H1 (cell line): Measurements from ENCODE around the gene ABCC4. TPM values are rescaled to one million over a fixed set of nuclear protein-coding genes. Genes with fewer than 3 reads are reported as not detected.

Experiments
- CTCF ChIA-PET: fragments of 300-600 bp; sonication (Branson Sonifier 250); formaldehyde crosslinking; loops from one replicate; lab custom pipeline; 2021; ENCODE audit not compliant: partially characterized antibody; lab: Charles Lee
- POLR2A ChIA-PET: fragments of 300-600 bp; sonication (Branson Sonifier 250); formaldehyde crosslinking; loops from one replicate; lab custom pipeline; 2021; ENCODE audit warnings: inconsistent platforms; ENCODE audit not compliant: partially characterized antibody; lab: Charles Lee
- DNase-seq, 2 experiments: peaks; one replicate each; pipeline versions ENCODE4 v3.0.0 to v3.0.0-alpha.2; 2010 to 2022; ENCODE audit warnings: low spot score in 2 of 2, low read depth in 1 of 2, mixed read lengths in 1 of 2
- FAIRE-seq: peaks from 2 replicates; lab custom pipeline; 2011; peaks lifted over from hg19 to GRCh38; lab: Jason Lieb, UNC
- H2AFZ ChIP-seq: 2 replicates; pipeline ENCODE4 v1.8.1; 2012; ENCODE audit warnings: low read length, inconsistent platforms
- H2AK5ac ChIP-seq: 2 replicates; pipeline ENCODE4 v1.6.1; 2013; ENCODE audit warnings: low read depth, low read length
- H2BK120ac ChIP-seq: replicated peaks from 2 replicates; pipeline ENCODE3; 2013; ENCODE audit warnings: low read depth, low read length, inconsistent platforms
- H2BK12ac ChIP-seq: 2 replicates; pipeline ENCODE4 v1.6.1; 2013; ENCODE audit warnings: low read depth, low read length
- H2BK15ac ChIP-seq: 2 replicates; pipeline ENCODE4 v1.6.1; 2013; ENCODE audit warnings: low read length
- H2BK20ac ChIP-seq: 2 replicates; pipeline ENCODE4 v1.6.1; 2013; ENCODE audit warnings: low read length
- H2BK5ac ChIP-seq: 2 replicates; pipeline ENCODE4 v1.6.1; 2013; ENCODE audit warnings: low read depth, low read length
- H3K14ac ChIP-seq: 2 replicates; pipeline ENCODE4 v1.6.1; 2013; ENCODE audit warnings: inconsistent platforms; ENCODE audit not compliant: insufficient read length
- H3K18ac ChIP-seq: 2 replicates; pipeline ENCODE4 v1.6.1; 2013; ENCODE audit warnings: low read length; ENCODE audit errors: extremely low read depth
- H3K23ac ChIP-seq: 2 replicates; pipeline ENCODE4 v1.6.1; 2013; ENCODE audit warnings: inconsistent platforms; ENCODE audit not compliant: insufficient read length
- H3K23me2 ChIP-seq: 2 replicates; pipeline ENCODE4 v1.6.1; 2013; ENCODE audit warnings: low read depth, low read length
- H3K27ac ChIP-seq: 2 replicates; pipeline ENCODE4 v1.6.1; 2011; ENCODE audit warnings: low read depth, low read length, inconsistent platforms
- H3K27me3 ChIP-seq, 4 experiments: replicated peaks in 1 of 4; 1 replicate in 1 of 4; 2 replicates in 3 of 4; pipeline versions ENCODE4 v1.6.1 to v1.8.1; 2011 to 2013; ENCODE audit warnings: low read length in 3 of 4, mild to moderate bottlenecking in 3 of 4, inconsistent platforms in 2 of 4, mixed read lengths in 2 of 4, moderate library complexity in 1 of 4; ENCODE audit not compliant: control insufficient read depth in 3 of 4, insufficient read depth in 3 of 4; ENCODE audit errors: extremely low read depth in 1 of 4
- H3K36me3 ChIP-seq, 4 experiments: 2 replicates each; pipeline versions ENCODE4 v1.6.1 to v1.8.1; 2011 to 2013; ENCODE audit warnings: mild to moderate bottlenecking in 4 of 4, low read length in 3 of 4, moderate library complexity in 2 of 4, control low read depth in 1 of 4, inconsistent platforms in 1 of 4; ENCODE audit not compliant: insufficient read depth in 4 of 4, control insufficient read depth in 2 of 4
- H3K4ac ChIP-seq: replicated peaks from 2 replicates; pipeline ENCODE3; 2013; ENCODE audit warnings: low read length, low read depth, mixed read lengths, inconsistent platforms; ENCODE audit not compliant: insufficient read length
- H3K4me1 ChIP-seq, 4 experiments: replicated peaks in 1 of 4; 1 replicate in 1 of 4; 2 replicates in 3 of 4; pipeline versions ENCODE4 v1.6.1 to v1.8.1; 2011 to 2013; ENCODE audit warnings: low read length in 3 of 4, inconsistent platforms in 2 of 4, mixed read lengths in 1 of 4; ENCODE audit not compliant: insufficient read depth in 4 of 4, control insufficient read depth in 3 of 4
- H3K4me2 ChIP-seq, 2 experiments: 2 replicates each; pipeline versions ENCODE4 v1.6.1 to v1.8.1; 2011 to 2013; ENCODE audit warnings: low read depth in 2 of 2, low read length in 2 of 2, control low read depth in 1 of 2, inconsistent platforms in 1 of 2, mild to moderate bottlenecking in 1 of 2; ENCODE audit not compliant: insufficient read depth in 1 of 2
- H3K4me3 ChIP-seq, 4 experiments: fragments of 200-600, 300-600 bp in 1 of 4; sonication (generic), shearing (Covaris generic), sonication (Bioruptor Twin) in 1 of 4; 2 replicates each; pipeline versions ENCODE4 v1.5.1 to v1.8.1; 2011 to 2016; ENCODE audit warnings: low read length in 4 of 4, low read depth in 3 of 4, control low read depth in 2 of 4, inconsistent platforms in 2 of 4, mild to moderate bottlenecking in 2 of 4, mixed read lengths in 1 of 4, moderate library complexity in 1 of 4; ENCODE audit not compliant: insufficient read depth in 2 of 4; ENCODE audit errors: extremely low read depth in 1 of 4
- H3K56ac ChIP-seq: replicated peaks from 2 replicates; pipeline ENCODE3; 2013; ENCODE audit warnings: low read depth, mild to moderate bottlenecking, mixed read lengths, low read length, inconsistent platforms; ENCODE audit not compliant: insufficient read length
- H3K79me1 ChIP-seq: 2 replicates; pipeline ENCODE4 v1.6.1; 2013; ENCODE audit warnings: low read depth, low read length, control low read depth
- H3K79me2 ChIP-seq, 2 experiments: 2 replicates each; pipeline versions ENCODE4 v1.6.1 to v1.8.1; 2012 to 2013; ENCODE audit warnings: low read length in 2 of 2, mild to moderate bottlenecking in 2 of 2, inconsistent platforms in 1 of 2; ENCODE audit not compliant: insufficient read depth in 2 of 2, control insufficient read depth in 1 of 2
- H3K9ac ChIP-seq, 4 experiments: replicated peaks in 1 of 4; 1 replicate in 1 of 4; 2 replicates in 3 of 4; pipeline versions ENCODE4 v1.6.1 to v1.8.1; 2011 to 2013; ENCODE audit warnings: low read depth in 3 of 4, low read length in 3 of 4, control low read depth in 2 of 4, mild to moderate bottlenecking in 2 of 4, moderate library complexity in 2 of 4, inconsistent platforms in 1 of 4; ENCODE audit errors: extremely low read depth in 1 of 4
- H3K9me3 ChIP-seq, 2 experiments: 2 replicates each; pipeline versions ENCODE4 v1.6.1 to v1.8.1; 2012 to 2013; ENCODE audit warnings: mild to moderate bottlenecking in 2 of 2, moderate library complexity in 2 of 2, control low read depth in 1 of 2, inconsistent platforms in 1 of 2, low read depth in 1 of 2, low read length in 1 of 2, mixed read lengths in 1 of 2; ENCODE audit not compliant: insufficient read depth in 2 of 2
- H4K20me1 ChIP-seq, 2 experiments: replicated peaks in 1 of 2; 2 replicates each; pipeline versions ENCODE3 to v1.8.1; 2011 to 2013; ENCODE audit warnings: inconsistent platforms in 2 of 2, low read length in 2 of 2, mild to moderate bottlenecking in 1 of 2; ENCODE audit not compliant: insufficient read depth in 2 of 2, control insufficient read depth in 1 of 2
- H4K5ac ChIP-seq: 2 replicates; pipeline ENCODE4 v1.6.1; 2013; ENCODE audit warnings: low read length, low read depth, mixed read lengths, inconsistent platforms; ENCODE audit not compliant: insufficient read length
- H4K8ac ChIP-seq: 2 replicates; pipeline ENCODE4 v1.8.0; 2013; ENCODE audit warnings: mild to moderate bottlenecking, moderate library complexity, low read length, inconsistent platforms; ENCODE audit not compliant: insufficient read depth; ENCODE audit errors: extremely low read depth
- H4K91ac ChIP-seq: replicated peaks from 2 replicates; pipeline ENCODE3; 2013; ENCODE audit warnings: low read length, mixed read lengths, inconsistent platforms; ENCODE audit not compliant: insufficient read length
- ASH2L ChIP-seq: fragments of 200-600, 300-600 bp; sonication (generic); IDR thresholded peaks from one replicate; pipeline ENCODE4 v1.7.1; 2017; ENCODE audit warnings: low read length
- CHD1 ChIP-seq: IDR thresholded peaks from 2 replicates; pipeline ENCODE4 v1.6.1; 2012; ENCODE audit warnings: low read depth, low read length, improper control_type of control experiment
- GABPA ChIP-seq: IDR thresholded peaks from 2 replicates; pipeline ENCODE4 v1.6.1; 2011; ENCODE audit warnings: mild to moderate bottlenecking, low read length, moderate library complexity, borderline replicate concordance; ENCODE audit not compliant: insufficient read depth
- HDAC6 ChIP-seq: IDR thresholded peaks from one replicate; pipeline ENCODE4 v1.7.1; 2012; ENCODE audit warnings: low read depth, mild to moderate bottlenecking, inconsistent platforms, low read length, moderate library complexity
- KDM5A ChIP-seq: fragments of 200-600 bp; IDR thresholded peaks from 2 replicates; pipeline ENCODE4 v1.7.1; 2012; ENCODE audit warnings: mild to moderate bottlenecking, low read length, inconsistent platforms, mixed read lengths
- NRF1 ChIP-seq: IDR thresholded peaks from 2 replicates; pipeline ENCODE4 v1.6.1; 2011; ENCODE audit warnings: mild to moderate bottlenecking, low read depth, low read length, improper control_type of control experiment
- POLR2AphosphoS5 ChIP-seq: IDR thresholded peaks from 2 replicates; pipeline ENCODE4 v1.6.1; 2011; ENCODE audit warnings: low read depth, low read length
- SUZ12 ChIP-seq: fragments of 200-600 bp; sonication (generic); IDR thresholded peaks from 2 replicates; pipeline ENCODE4 v1.6.1; 2012; ENCODE audit warnings: mild to moderate bottlenecking, inconsistent platforms, low read length, moderate library complexity, mixed read lengths
- WGBS, 2 experiments: shearing (Covaris generic) in 1 of 2; methylation state at CpG; one replicate each; pipeline versions ENCODE4 v1.1.6 to v1.1.7; 2013 to 2015; ENCODE audit warnings: low lambda C conversion rate in 2 of 2, mixed read lengths in 2 of 2, inconsistent platforms in 1 of 2, low coverage in 1 of 2, missing lambda C conversion rate in 1 of 2; ENCODE audit not compliant: insufficient replicate concordance in 2 of 2, insufficient coverage in 1 of 2, insufficient read length in 1 of 2; ENCODE audit errors: extremely low coverage in 1 of 2, missing lambda C conversion rate in 1 of 2; 5-methylcytosine and 5-hydroxymethylcytosine counted together
- polyA plus RNA-seq, 7 experiments: library from polyadenylated mRNA; depleted of rRNA in 3 of 7; stranded (reverse) in 5 of 7; unstranded in 2 of 7; fragments of >200 nt in 5 of 7; fragments of 200-250 nt in 2 of 7; gene quantifications; 1 replicate in 5 of 7; 2 replicates in 1 of 7; 4 replicates in 1 of 7; pipeline versions ENCODE4 v1.2.1 to v1.2.3, GENCODE V29; 2011 to 2013; ENCODE audit warnings: missing spikeins in 2 of 7, mixed read lengths in 2 of 7
- total RNA-seq: library from RNA; stranded (reverse); fragmentation: NEBNext Ultra II Directional; extraction: Animal tissue kit (Norgen Biotek cat#: 25700); gene quantifications from 2 replicates; pipeline ENCODE4 v1.2.1, GENCODE V29; 2021
- TF ChIP-seq, protein P1 (sequence below): IDR thresholded peaks from 2 replicates; pipeline ENCODE4 v1.6.1; 2012; ENCODE audit warnings: low read length, inconsistent platforms
- TF ChIP-seq, protein P2 (sequence below), 3 experiments: IDR thresholded peaks; 1 replicate in 2 of 3; 2 replicates in 1 of 3; pipeline versions ENCODE4 v1.5.1 to v1.6.1; 2011; ENCODE audit warnings: low read length in 3 of 3, mild to moderate bottlenecking in 3 of 3, inconsistent platforms in 2 of 3, low read depth in 1 of 3, moderate library complexity in 1 of 3; ENCODE audit not compliant: insufficient read depth in 1 of 3; ENCODE audit errors: control extremely low read depth in 1 of 3

The ABCC4 gene
- total and polyA plus RNA-seq, 2 of the 8 experiments (the other 6 are each of a cell fraction or from before 2014, with no cell fraction given) = 4.0 to 14.1 TPM

DNA sequence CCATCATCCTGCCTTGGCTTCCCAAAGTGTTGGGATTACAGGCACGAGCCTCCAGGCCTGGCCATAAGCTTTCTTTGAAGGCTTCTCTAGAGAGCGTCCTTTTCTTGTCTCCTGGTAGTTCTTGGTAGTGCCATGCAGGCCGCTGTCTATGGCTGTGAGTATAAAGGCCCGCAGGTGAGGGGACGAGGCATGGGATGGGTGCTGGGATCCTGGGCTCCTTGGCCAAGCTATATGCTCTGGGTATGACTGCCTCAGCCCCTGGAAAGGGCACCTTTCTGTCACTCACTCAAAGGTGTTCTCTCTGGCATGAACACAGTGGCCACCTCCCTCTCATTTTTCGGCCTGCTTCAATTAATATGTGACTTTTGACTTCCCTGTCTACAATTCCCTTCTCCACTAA, 6.3 kb upstream of the ABCC4 start:
- no peak overlapping the region for H3K4me2 ChIP-seq
- H3K56ac ChIP-seq = no peak overlapping the region
- H4K8ac ChIP-seq = no peak overlapping the region
- H2AFZ ChIP-seq = no peak overlapping the region
- H3K27ac ChIP-seq = no peak overlapping the region
- no peak overlapping the region for H2BK120ac ChIP-seq
- H3K79me2 ChIP-seq = no peaks in the 10 kb centered on the region
- H3K4me3 ChIP-seq = no peak overlapping the region
- POLR2A ChIA-PET = no interaction called here
- H3K79me1 ChIP-seq = no peaks in the 10 kb centered on the region
- H2BK12ac ChIP-seq = no peak overlapping the region
- no peaks in the 10 kb centered on the region for H3K4me1 ChIP-seq
- H3K9me3 ChIP-seq = no peaks in the 10 kb centered on the region; a peak in 1 of 4 replicates
- no peak overlapping the region for H3K18ac ChIP-seq
- H3K23ac ChIP-seq = no peak overlapping the region
- H3K14ac ChIP-seq = no peak overlapping the region
- no peak overlapping the region for H2AK5ac ChIP-seq
- no peak overlapping the region for H4K91ac ChIP-seq
- H2BK15ac ChIP-seq = no peak overlapping the region
- H3K23me2 ChIP-seq = no peaks in the 10 kb centered on the region
- CTCF ChIA-PET = interaction anchor here (1.0 to 1.5 kb wide), 3 partner anchors 11 to 176 kb away, joined by 3 to 5 read pairs (median 5); no protein-coding TSS in a partner anchor
- no peak overlapping the region for H3K4ac ChIP-seq
- WGBS, 2 experiments = 76% methylated on average over 6 of the region's 6 CpGs; no CpG with 5 or more reads in 1 of the 2 experiments
- H4K20me1 ChIP-seq = no peaks in the 10 kb centered on the region
- no peak overlapping the region for H4K5ac ChIP-seq
- no peak overlapping the region for H2BK5ac ChIP-seq
- peaks cover 4 to 5% (median 5%) of the 10 kb centered on the region in 4 experiments; a peak in 6 of 7 replicates for H3K27me3 ChIP-seq
- DNase-seq = no peak
- H3K36me3 ChIP-seq = no peaks in the 10 kb centered on the region
- FAIRE-seq = no peak
- H3K9ac ChIP-seq = no peak overlapping the region
- H2BK20ac ChIP-seq = no peak overlapping the region
- no peak for TF ChIP-seq HDAC6
- no peak for TF ChIP-seq SUZ12
- TF ChIP-seq, protein P1, sequence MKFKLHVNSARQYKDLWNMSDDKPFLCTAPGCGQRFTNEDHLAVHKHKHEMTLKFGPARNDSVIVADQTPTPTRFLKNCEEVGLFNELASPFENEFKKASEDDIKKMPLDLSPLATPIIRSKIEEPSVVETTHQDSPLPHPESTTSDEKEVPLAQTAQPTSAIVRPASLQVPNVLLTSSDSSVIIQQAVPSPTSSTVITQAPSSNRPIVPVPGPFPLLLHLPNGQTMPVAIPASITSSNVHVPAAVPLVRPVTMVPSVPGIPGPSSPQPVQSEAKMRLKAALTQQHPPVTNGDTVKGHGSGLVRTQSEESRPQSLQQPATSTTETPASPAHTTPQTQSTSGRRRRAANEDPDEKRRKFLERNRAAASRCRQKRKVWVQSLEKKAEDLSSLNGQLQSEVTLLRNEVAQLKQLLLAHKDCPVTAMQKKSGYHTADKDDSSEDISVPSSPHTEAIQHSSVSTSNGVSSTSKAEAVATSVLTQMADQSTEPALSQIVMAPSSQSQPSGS = no peak
- TF ChIP-seq NRF1 = no peak
- no peak for TF ChIP-seq ASH2L
- no peak for TF ChIP-seq KDM5A
- TF ChIP-seq GABPA = no peak
- TF ChIP-seq CHD1 = no peak
- TF ChIP-seq POLR2AphosphoS5 = no peak
- TF ChIP-seq, protein P2, sequence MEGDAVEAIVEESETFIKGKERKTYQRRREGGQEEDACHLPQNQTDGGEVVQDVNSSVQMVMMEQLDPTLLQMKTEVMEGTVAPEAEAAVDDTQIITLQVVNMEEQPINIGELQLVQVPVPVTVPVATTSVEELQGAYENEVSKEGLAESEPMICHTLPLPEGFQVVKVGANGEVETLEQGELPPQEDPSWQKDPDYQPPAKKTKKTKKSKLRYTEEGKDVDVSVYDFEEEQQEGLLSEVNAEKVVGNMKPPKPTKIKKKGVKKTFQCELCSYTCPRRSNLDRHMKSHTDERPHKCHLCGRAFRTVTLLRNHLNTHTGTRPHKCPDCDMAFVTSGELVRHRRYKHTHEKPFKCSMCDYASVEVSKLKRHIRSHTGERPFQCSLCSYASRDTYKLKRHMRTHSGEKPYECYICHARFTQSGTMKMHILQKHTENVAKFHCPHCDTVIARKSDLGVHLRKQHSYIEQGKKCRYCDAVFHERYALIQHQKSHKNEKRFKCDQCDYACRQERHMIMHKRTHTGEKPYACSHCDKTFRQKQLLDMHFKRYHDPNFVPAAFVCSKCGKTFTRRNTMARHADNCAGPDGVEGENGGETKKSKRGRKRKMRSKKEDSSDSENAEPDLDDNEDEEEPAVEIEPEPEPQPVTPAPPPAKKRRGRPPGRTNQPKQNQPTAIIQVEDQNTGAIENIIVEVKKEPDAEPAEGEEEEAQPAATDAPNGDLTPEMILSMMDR (IDR thresholded peaks at IDR 0.05; ENCODE audit: control extremely low read depth in 1 of 3, insufficient read depth in 1 of 3, low read depth in 1 of 3, low read length in 3 of 3) = no peak
